22Rv1 (cell line): ENCODE results near the gene ASPRV1.

ENCODE experiments used
- CTCF ChIP-seq: fragments of 450-650 bp; IDR thresholded peaks from 2 replicates; pipeline ENCODE4 v1.5.1; 2017; ENCODE audit warnings: mild to moderate bottlenecking
- ZFX ChIP-seq: fragments of 450-650 bp; IDR thresholded peaks from 2 replicates; pipeline ENCODE4 v1.6.1; 2017; ENCODE audit warnings: antibody characterized with exemption, borderline replicate concordance

GRCh38 chr2:69944756-69945155 lies 16.7 kb downstream of the ASPRV1 start:
- TF ChIP-seq CTCF (no peak), ZFX (no peak)
